Diencephalon (tissue), 1 donor: ENCODE measurements around the gene CDYL. TPM values are rescaled to one million over a fixed set of nuclear protein-coding genes. Genes with fewer than 3 reads are reported as not detected.

ENCODE experiments used
- total RNA-seq: library from RNA; depleted of rRNA; stranded (reverse); fragments of >200 nt; gene quantifications from one replicate; pipeline ENCODE4 v1.2.3, GENCODE V29; 2014

Gene CDYL, protein sequence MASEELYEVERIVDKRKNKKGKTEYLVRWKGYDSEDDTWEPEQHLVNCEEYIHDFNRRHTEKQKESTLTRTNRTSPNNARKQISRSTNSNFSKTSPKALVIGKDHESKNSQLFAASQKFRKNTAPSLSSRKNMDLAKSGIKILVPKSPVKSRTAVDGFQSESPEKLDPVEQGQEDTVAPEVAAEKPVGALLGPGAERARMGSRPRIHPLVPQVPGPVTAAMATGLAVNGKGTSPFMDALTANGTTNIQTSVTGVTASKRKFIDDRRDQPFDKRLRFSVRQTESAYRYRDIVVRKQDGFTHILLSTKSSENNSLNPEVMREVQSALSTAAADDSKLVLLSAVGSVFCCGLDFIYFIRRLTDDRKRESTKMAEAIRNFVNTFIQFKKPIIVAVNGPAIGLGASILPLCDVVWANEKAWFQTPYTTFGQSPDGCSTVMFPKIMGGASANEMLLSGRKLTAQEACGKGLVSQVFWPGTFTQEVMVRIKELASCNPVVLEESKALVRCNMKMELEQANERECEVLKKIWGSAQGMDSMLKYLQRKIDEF
- 40.4 TPM for total RNA-seq

DNA sequence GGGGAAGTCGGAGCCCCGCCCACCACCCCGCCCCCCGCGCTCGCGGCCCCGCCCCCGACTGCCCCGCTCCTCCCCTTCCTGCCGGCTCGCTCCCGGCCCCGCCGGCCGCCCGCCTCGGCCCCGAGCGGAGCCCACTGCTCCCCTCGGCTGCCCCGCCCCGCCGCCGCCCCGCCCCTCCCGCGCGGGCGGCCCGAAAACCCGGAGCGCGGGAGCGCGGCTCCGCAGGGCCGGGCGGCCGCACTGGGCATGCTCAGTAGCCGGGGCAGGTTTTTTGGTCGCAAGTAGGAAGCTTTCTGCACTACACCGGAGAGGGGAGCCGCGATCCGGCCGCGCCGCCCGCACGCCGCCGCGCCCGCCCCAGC, at the start of gene CDYL:
Gene CDYL (plus strand): TSS at position 274 of the 362 bp plus-strand sequence. CDS start 380 bp downstream, outside the sequence.

DNA sequence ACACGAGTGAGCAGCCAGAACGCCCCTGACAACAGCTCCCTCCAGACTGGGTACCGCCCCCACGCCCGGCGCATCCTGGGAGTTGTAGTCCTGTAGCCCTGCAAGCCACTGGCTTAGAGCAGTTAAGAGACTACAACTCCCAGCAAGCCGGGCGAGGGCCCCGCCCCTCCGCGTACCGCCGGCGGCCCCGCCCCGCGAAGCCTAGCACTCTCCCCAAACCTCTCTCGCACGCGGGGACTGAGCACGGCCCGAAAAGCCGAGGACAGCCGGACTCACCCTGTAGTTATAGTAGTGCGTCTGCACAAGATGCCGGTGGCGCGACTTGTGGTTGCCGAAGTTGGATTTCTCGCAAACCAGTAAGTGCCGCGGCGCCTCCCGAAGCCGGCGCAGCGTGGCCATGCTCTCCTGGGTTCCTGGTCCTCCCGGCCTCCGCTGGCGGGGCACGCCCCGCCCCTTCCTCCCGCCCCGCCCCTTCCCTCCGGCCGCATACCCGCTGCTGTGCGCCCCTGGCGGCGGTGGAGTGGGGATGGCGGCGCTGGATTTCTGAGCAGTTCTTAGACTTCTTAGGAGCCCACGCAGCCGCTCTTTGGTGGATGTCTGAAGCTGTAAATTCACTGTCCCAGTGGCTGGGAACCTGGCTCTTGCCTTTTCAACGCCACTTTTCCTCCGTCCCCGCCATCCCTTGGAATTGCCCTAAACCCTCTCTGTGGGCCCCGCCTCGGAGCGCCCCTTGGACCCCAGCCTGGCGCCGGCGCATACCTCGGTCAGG, 227.6 kb downstream of the CDYL start, which contains the start of gene RPP40:
Gene RPP40 (minus strand): TSS at position 434 of the 769 bp plus-strand sequence. CDS start 35 bp downstream, at position 399.

Other genes starting within 250 kb of the CDYL start
- 19.1 TPM for gene RPP40, start 227.6 kb downstream of the CDYL start, total RNA-seq